Amygdala (tissue), 56 donors: Measurements from ENCODE around the gene KRTAP10-5.
"Not testable (repeated sequence)": the region's sequence is repeated elsewhere in the genome, so short reads cannot be mapped to it uniquely, and the experiment has no call there.

Experiments
- DNase-seq, 56 donors: peaks; one replicate each; lab custom pipeline; 2025; lab: John Stamatoyannopoulos, UW

Gene KRTAP10-5

DNA sequence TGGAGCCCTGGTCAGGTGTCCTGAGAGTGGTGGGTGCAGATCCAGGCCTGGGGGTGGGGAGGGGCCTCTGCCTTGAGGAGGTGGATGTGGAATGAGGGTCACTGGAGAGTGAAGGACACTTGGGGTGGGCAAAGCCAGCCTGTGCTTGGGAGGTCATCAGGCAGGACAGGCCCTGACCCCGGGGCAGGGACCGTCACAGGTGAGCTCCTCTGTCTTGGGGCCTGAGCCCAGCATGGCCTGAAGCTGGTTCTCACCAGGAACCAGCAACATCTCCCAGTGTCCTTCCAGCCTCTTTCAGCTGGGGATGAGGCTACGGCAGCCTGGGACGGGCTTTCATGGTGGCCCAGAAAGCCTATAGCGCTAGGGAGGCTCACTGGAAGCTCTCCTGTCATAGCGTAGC is 28.3 kb downstream of the KRTAP10-5 start:
- no peak for DNase-seq

DNA sequence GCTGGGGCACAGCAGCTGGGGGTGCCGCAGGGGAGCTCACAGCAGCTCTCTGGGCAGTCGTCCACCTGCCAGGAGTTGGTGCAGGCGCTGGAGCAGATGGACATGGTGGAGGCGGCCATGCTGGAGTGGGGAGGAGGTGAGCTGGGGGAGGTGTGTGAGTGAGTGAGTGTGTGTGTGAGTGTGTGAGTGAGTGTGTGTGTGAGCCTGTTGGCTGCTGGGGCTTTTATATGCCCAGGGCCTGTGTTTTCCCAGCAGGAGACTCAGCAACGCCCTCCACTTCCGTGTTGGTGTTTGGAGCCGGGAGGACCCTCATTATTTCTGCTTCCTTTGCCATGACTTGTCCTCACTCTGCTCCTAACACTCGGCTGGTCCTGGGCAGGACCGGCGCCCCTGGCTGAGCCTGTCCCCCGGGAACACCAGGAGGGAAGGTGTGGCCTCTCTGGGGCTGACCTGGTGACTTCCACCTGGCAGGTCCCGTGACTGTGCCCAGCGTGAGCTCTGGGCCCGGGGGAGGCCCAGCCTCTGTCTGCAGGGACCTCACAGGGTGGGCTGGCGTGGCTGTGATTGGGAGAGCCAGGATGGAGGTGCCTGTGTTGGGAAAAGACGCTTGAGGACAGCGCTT is 29.0 kb downstream of the KRTAP10-5 start, which contains the start of gene KRTAP10-2:
KRTAP10-2 (minus strand) TSS at position 166 of the 622 bp plus-strand sequence; CDS start at position 119, 47 bp downstream.
- no peak for DNase-seq

DNA sequence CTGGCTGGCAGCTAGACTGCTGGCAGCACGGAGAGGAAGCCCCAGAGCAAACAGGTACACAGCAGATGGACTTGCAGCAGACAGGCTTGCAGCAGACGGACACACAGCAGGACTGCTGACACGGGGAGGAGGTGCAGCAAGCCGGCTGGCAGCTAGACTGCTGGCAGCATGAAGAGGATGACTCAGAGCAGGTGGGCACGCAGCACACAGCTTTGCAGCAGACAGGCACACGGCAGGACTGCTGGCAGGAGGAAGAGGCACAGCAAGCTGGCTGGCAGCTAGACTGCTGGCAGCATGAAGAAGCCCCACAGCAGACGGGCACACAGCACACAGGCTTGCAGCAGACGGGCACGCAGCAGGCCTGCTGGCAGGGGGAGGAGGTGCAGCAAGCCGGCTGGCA is 29.6 kb downstream of the KRTAP10-5 start:
- no peak for DNase-seq

DNA sequence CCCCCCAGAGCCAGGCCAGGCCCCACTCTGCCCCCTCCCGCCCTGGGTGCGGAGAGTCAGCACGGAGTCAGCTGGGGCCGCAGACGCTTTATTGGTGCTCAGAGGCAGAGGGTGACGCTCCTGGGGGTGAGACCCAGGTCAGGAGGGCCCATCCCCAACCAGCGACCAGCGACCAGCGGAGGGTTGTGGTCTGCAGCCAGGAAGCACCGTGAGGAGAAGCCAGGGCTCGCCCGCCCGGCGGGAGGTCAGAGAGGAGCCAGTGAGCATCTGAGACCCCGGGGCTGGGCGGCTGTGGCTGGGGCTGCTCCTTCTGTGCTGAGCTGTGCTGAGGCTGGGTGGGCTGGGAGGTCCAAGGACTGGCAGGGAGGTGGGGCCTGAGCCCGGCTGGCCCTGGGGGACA is 30.1 kb downstream of the KRTAP10-5 start:
- DNase-seq, result not testable (repeated sequence)

DNA sequence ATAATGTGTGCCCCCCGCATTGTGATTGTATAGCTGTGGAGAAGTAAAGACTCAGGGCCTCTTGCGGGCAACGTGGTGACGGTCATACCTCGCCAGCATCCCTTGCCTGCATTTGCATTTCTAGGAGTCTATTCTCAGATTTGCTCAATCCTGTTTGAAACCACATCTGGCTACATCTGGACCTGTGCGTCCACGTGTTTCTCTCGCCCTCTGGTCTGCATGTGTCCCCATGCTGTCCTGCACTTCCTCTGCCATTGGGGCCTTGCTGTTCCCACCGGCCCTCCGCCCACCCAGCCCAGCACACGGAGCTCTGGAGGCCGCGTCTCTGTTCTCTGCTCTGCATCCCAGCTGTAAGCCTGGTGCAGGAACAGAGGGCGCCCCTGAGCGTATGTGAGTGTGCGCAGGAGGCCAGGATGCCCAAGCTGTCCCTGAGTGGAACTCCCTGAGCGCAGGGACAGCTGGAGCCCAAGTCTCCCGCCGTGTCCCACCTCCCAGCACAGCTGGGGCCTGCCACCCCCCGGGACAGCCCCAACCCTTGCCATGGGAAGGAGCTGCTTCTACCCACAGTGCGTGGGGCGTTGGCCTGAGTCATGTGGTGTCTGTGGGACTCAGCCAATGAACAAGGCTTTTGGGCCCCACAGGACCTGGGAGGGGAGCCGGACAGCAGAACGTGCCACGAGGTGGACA is 30.7 kb downstream of the KRTAP10-5 start:
- DNase-seq, result no peak

DNA sequence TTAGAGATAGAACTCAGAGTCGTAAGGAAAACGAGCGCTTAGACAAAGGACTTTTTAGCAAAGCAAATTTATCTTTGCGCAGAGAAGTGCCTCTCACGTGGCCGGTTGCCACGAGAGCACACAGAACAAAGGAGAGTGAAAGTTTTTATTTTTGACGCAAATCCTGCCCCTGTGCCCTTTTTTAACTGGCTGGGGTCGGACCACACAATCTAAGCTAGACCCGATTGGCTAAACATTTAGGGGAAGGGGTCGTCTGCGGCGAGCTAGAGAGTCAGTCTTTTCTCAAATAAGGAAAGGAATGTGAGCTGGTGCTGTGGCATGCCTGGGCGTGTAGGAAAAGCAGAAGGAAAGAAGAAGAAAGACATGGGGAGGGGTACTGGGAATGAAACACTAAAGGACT is 31.5 kb downstream of the KRTAP10-5 start:
- DNase-seq, result no peak

DNA sequence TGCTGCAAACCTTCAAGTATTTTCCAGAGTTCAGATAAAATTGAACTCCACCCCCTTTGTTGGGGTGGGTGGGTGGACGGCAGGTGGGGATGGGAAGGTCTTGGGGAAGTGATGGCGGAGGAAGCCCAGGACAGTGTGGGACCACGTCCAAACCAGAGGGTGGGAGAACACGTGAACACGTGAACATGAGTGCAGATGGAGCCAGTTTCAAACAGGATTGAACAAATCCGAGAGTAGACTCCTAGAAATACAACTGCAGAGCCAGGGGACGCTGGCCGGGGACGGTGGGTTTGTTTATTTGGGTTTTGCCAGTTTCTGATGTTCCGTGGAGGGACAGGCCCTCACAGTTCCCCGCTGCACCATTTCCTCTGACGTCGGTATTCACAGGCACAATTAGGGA is 32.0 kb downstream of the KRTAP10-5 start:
- DNase-seq, result no peak

- DNase-seq, result no peak
Measured at GRCh38 chr21:44547656-44548331, 32.6 kb downstream of the KRTAP10-5 start.

GRCh38 chr21:44544566-44544965 is 35.8 kb downstream of the KRTAP10-5 start:
- DNase-seq, result no peak

GRCh38 chr21:44542716-44543115 is 37.7 kb downstream of the KRTAP10-5 start:
- no peak for DNase-seq

- no peak for DNase-seq
Measured at GRCh38 chr21:44540741-44541288, 39.6 kb downstream of the KRTAP10-5 start.

DNA sequence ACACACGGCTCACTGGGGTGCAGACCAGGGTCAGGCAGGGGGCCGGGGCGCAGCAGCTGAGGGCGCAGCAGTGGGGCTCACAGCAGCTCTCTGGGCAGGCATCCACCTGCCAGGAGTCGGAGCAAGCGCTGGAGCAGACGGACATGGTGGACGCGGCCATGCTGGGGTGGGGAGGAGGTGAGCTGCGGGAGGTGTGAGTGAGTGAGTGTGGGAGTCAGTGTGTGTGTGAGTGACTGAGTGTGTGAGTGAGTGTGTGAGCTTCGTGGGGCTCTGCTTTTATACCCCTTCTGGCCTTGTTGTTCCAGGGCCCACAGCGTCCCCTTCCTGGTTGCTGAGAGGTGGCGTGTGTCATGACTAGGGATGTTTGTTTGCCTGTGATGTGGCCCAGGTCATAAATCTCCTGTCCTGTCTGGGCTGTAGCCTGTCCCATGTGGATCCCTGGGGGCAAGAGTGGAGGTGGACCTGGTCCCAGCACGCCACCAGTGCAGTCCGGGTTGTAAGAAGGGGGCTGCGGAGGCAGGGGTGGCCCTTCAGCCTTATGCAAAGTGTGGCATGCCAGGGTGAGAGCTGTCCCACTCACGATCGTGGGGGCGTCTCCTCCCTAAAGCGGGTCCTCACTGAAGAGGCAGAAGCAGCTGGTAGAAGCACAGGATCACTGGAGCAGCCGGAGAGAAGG is 40.3 kb downstream of the KRTAP10-5 start, which contains the start of gene KRTAP10-1:
KRTAP10-1 (minus strand) TSS at position 205 of the 676 bp plus-strand sequence; CDS start at position 160, 45 bp downstream.
- no peak for DNase-seq

- DNase-seq, result no peak
Measured at GRCh38 chr21:44539046-44539445, 41.4 kb downstream of the KRTAP10-5 start.

DNA sequence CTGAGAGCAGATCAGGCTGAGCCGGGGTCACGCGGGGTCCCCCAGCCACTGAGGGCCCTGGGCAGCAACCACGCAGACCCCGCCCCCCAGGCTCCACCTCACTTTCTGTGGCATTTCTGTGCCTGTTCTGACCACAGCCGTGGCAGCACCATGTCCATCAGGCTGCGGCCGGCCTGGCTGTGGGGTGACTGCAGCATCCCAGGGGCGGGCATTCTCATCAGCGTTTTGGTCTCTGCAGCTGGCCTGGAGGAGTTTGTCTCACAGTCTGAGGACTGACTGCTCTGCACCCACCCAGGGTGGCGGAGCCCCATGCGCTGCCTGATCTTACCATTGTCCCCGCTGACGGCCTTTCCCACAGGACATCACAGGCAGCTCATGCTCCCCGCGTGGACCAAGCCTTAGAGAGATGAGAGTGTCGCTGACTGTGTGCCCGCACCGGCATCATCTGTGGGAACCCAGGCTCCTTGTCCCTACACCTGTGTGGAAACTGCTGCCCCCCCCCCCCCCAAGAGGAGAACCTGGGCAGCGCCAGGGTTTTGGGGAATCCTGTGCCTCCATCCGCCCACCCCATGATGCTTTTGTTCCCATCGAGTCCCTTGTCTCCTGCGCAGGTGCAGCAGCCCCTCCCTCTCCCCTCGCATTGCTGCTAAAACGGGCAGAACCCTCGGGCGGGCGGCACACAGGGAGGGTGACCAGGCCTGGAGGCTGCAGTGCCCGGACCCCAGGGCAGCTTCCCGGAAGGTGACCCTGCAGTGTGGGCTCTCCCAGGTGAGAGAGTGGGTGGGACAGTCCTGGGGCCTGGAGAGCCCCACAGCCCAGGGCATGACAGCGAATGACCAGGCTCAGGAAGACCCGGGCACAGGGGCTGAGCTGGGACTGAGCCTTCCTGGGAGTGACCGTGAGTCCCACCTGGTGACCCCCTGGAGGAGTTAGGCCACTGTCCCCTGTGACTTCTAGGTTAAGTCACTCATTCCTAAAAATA is 42.2 kb downstream of the KRTAP10-5 start:
- DNase-seq, result no peak

DNA sequence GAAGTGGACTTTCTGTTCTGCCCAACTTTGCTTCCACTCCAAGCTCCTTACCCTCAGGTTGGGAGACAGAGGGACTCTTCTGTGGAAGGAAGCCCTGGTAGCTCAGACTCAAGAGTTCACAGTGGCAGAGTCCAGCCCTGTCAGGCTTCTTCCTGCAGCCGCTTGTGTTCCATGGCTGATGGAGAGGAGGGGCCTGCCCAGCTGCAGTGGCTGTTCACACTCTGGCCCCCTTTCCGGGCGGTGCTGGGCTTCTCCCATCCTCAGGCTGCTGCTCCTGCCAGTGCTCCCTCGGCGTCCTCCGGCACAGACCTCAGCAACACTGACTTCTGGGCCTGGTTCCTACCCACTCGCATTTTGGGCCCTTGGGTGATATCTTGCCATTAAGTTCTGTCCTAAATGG is 44.4 kb downstream of the KRTAP10-5 start:
- DNase-seq, result no peak

DNA sequence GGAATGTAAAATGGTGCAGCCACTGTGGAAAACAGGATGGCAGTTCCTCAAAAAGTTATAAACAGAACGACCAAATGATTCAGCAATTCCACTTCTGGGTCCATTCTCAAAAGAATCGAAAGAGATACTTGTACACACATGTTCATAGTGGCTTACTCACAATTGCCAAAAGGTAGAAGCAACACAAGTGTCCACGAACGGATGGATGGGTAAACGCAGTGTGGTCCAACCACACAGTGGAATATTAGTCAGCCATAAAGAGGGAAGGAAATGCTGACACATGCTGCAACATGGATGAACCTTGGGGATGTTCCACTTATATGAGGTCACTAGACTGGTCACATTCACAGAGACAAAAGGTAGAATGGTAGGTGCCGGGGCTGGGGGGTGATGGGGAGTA is 45.7 kb downstream of the KRTAP10-5 start:
- DNase-seq, result no peak

GRCh38 chr21:44533891-44534627 is 46.3 kb downstream of the KRTAP10-5 start:
- DNase-seq, result no peak

- DNase-seq, result no peak
Measured at GRCh38 chr21:44533121-44533890, 47.1 kb downstream of the KRTAP10-5 start.
